HG03354 (cell line): Measurements from ENCODE around the gene EPS8L3.
"Not testable (repeated sequence)": the region's sequence is repeated elsewhere in the genome, so short reads cannot be mapped to it uniquely, and the experiment has no call there.

ENCODE experiments used
- ATAC-seq: cut with Tn5 transposase; IDR thresholded peaks from one replicate; pipeline ENCODE4 v1.9.1; 2021; ENCODE audit warnings: mild to moderate bottlenecking; ENCODE audit not compliant: unreplicated experiment, poor library complexity, severe bottlenecking

EPS8L3 gene

DNA sequence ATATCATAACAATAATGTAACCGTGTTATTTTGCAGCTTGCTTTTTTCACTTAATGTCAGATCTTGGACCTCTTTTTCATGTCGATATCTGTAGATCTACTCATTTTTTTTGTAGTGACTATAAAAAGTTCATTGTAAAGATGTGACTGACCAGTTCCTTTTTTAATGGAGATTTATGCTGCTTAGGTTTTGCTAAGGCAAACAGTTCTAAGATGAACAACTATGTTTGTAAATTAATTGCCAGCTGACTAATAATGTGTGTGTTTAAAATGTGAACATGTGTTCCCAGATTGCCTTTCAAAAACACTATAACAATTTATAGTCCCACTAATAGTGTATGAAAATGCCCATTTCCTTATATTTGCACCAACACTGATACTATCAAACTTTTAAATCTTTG lies 18.1 kb upstream of the EPS8L3 start:
- ATAC-seq = no peak

DNA sequence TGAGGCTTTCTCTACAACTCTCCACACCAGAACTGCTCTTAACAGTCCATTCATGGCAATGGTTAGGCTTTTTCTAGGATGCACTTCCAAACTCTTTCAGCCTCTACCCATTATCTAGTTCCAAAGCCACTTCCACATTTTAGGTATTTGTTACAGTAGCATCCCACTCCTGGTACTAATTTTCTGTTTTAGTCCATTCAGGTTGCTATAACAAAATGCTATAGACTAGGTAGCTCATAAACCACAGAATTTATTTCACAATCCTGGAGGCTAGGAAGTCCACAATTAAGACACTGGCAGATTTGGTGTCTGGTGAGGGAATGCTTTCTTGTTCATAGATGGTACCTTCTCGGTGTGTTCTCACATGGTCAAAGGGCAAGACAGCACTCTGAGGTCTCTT lies 17.3 kb upstream of the EPS8L3 start:
- ATAC-seq = no peak

GRCh38 chr1:109777980-109778625 lies 14.4 kb upstream of the EPS8L3 start:
- ATAC-seq = no peak

DNA sequence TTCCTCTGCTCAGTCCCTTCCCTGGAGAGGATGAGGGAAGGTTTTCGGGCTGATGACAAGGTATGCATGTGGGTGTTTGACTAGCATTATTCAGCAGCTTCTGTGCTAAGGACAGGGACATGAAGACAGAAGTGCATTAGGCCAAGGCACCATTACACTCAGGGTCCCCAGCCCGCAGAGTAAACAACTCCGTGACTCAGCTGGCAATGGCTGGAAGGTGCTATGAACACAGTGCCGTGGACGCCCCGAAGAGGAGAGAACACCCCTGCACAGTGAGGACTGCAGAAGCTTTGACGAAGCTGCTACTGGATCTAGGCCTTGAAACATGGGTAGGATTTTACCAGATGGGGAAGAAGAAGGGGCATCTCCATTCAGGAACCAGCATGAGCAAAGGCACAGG lies 13.7 kb upstream of the EPS8L3 start:
- ATAC-seq = no peak

DNA sequence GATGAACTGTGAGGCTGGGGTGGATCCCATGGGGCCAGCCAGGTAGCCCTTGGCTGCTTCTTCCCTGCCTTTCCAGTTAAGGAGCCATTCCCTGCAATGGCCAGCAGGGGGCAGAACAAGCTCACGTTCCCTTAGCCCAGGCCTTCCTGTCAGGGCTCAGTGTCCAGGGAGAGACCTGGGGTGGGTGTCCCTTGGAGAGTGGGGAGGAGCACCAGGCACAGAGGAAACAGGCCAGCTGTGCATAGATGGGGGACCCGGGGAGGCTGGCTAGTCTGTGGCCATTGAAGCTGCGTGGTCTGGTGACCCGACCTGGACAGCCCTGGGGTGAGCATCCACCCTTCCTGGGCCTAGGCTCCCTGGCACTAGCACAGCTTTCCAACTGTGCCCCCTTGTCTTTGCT lies 13.2 kb upstream of the EPS8L3 start:
- peak; percentile 78 for ATAC-seq

DNA sequence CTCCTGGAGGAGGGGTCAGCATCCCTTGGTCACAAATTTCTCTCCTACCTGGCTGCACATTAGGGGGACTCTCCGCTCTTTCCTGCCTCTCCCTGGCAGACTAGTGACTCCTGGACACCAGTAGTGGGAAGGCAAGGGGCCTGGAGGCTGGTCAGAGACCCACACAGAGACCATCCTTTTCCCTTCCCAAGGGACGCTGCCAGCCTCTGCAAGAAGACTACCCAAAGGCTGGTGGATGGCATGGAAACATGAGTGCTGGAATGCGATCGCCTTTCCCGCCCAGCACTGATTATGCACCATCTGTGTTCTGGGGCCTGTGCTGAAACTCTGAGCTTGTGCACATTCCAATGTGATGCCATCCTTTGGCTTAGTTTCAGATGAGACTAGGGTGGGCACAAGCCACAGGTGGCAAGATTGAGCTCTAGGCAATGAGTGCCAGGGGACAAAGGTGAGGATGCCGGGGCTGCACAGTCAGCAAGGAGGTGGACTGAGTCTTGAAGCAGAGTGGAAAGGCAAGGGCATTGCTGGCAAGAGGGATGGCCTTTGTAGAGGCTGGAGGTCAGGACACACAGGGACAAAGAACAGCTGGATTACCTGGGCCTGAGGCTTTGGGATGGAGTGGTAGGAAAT lies 12.6 kb upstream of the EPS8L3 start:
- no peak for ATAC-seq

DNA sequence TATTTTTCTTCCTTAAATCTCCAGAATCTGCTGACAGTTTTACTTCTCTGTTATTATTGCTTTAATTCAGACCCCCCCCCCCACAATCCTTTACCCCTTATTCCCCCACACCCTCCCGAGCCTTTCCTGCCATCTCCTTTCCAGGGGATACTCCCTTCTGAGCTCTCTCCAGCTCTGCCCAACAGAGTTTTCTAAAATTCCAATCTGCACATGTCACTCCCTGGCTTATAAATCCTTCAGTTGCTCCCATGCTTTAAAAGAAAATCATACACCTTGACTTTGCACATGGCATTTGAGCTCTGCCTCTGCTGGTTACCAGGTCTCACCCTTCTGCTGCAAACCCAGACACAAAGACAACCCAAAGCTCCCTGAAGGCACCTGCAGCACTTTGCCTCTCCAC lies 11.7 kb upstream of the EPS8L3 start:
- ATAC-seq = no peak

DNA sequence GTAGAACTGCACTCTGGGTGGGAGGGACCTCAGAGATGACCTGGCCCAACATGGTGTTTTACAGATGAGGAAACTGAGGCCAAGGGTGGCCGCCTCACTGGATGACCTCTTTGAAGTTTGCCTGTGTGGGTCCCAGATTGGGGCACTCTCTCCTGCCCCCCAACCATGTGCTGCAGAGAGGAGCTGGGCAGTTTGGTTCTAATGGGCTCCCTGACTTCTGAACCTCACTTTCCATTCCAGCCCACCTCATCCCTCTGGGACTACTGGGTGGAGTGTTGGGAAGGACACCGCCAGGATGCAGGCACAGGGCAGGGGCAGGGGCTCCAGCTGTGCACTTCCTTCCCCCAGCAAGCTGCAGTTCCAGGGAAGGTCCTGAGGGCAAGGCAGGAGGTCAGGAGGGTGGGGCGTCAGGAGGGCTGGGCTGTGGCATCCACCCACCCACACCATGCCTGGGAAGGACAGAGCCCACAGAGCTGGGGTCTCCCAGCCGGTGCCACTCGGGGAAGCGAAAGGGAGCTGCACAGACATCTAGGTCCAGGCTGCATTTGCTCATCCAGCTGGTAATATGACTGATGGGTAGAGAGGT lies 10.3 kb upstream of the EPS8L3 start:
- ATAC-seq = no peak

DNA sequence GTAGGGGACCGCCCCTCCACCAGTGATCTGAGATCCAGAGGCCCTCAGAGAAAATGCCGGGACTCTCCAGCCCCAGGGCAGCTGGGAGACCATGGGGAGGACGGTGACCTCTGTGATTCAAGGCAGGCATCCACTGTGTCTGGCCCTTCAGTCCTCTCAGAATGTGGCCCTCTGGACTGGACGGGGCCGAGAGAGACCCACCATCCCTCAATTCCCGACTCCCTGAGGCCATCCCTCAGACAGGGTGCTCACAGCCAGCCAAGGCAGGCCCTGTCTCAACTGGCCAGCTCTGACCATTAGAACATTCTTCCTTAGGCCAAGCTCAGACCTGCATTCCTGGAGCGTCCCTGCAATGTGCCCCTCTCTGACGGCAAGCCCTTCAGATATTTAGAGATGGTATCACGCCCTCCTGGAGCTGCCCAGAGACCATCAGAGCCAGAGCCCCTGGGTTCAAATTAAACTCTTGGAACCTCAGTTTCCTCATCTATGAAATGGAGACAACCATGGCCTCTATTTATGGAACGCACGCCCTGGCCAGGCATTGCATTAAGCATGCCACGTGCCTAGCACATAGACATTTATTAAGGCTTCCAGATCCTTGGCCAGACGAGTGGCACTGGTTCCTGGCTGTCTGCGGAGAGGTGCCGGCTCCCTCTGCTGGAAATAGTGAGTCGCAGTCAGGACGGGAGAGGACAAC lies 9.6 kb upstream of the EPS8L3 start:
- peak; percentile 77 for ATAC-seq

GRCh38 chr1:109772658-109773202 lies 9.0 kb upstream of the EPS8L3 start:
- ATAC-seq = no peak

- no peak for ATAC-seq
Observed at GRCh38 chr1:109771712-109772657, 8.3 kb upstream of the EPS8L3 start.

DNA sequence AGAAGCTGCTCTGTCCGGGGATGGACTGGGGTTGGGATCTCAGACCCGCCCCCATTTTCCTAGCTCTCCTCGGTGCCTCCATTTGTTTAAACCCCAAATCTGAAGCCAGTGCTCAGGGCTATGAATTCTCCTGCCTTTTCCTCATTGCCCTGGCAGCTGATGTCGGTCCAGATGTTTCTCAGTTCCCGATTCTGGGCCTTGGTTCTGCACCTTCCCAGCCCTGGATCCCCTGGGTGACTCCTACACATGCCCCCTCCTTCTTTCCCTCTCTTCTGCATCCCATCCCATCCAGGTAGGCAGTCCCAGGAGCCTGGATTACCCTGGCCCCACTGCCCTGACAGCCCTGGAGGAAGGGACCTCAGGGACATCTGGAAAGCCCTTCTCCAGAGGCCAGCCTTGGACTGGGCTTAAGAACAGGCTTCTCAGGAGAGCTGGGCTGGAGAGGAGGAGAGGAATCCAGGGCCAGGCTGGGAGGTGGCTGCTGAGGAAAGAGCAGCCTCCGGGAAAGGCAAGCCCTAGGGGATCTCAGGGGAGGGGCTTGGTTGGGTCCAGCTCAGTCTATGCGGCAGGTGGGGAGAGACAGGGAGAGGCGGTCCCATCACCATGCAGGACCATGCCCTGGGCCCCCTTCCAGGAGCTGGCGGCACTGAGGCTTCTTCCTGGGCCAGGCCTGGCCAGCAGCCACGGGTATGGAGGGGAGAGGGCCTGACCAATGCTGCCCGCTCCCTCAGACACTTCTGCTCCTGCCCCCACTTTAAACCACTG lies 6.8 kb upstream of the EPS8L3 start:
- no peak for ATAC-seq

GRCh38 chr1:109769330-109770078 lies 5.8 kb upstream of the EPS8L3 start:
- ATAC-seq = no peak

- ATAC-seq = no peak
Observed at GRCh38 chr1:109768820-109769219, 5.1 kb upstream of the EPS8L3 start.

DNA sequence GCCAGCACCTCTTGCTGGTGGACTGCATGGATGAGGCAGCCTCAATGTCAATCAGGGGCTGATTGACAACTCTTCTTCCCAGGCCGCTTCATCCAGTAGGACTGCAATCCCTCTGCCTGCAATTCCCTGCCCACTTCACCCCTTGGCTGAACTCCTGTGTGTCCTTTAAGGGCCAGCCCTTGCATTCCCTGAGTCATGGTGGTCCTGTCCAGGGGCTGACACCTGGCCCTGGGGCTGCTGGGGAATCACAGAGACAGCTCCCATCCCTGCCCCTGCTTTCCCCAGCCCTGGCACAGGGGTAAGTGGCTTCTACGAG lies 4.6 kb upstream of the EPS8L3 start:
- no peak for ATAC-seq

DNA sequence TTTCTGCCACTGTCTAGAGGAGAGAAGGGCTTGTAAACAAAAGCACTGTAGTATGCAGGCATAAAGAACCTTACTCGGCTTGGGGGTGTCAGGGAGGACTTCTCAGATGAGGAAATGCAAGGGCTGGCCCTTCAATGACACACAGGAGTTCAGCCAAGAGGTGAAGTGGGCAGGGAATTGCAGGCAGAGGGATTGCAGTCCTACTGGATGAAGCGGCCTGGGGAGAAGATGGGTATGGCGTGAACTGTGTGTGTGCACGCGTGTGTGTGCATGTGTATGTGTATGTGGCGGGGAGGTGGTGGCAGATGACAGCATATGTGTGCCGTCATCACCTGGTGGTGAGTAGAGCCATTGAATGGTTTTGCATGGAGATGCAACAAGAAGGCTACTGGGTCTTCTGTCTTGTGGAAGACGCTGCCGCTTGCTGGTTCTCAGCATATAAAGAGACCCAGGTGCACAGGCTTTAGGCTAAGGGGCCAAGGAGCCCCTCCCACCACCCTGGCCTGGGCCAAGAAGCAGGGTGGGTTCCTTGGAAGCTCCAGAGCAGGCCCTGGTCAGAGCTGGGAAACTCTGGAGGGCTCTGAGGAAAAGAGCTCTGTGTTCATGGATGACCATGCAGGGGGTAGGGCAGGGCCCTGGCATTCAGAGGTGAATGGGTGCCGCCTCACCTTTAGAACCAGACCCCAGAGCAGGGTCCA lies 4.1 kb upstream of the EPS8L3 start:
- no peak for ATAC-seq

DNA sequence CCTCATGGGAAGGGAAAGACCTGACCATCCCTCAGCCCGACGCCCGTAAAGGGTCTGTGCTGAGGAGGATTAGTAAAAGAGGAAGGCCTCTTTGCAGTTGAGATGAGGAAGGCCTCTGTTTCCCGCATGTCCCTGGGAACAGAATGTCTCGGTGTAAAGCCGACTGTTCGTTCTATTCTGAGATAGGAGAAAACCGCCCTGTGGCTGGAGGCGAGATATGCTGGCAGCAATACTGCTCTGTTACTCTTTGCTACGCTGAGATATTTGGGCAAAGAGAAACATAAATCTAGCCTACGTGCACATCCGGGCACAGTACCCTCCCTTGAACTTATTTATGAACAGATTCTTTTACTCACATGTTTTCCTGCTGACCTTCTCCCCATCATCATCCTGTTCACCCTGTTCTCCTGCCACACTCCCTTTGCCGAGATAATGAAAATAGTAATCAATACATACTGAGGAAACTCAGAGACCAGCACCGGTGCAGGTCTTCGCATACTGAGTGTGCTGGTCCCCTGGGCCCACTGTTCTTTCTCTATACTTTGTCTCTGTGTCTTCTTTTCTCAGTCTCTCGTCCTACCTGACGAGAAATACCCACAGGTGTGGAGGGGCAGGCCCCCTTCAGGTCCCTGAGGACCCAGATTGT lies 3.4 kb upstream of the EPS8L3 start:
- not testable (repeated sequence) for ATAC-seq
